Measurements from ENCODE around the gene NFIC.

- TF ChIP-seq CTCF (conservative IDR thresholded peaks at IDR 0.05; ENCODE audit: low read length) = no peak
- no peak for TF ChIP-seq EZH2phosphoT487 (IDR thresholded peaks at IDR 0.05; ENCODE audit: borderline replicate concordance)
Measured at GRCh38 chr19:3451451-3451866, 85.1 kb downstream of the NFIC start.

All from Loucy (cell line).